ENCODE results near the gene KCNIP3.

The KCNIP3 gene

DNA sequence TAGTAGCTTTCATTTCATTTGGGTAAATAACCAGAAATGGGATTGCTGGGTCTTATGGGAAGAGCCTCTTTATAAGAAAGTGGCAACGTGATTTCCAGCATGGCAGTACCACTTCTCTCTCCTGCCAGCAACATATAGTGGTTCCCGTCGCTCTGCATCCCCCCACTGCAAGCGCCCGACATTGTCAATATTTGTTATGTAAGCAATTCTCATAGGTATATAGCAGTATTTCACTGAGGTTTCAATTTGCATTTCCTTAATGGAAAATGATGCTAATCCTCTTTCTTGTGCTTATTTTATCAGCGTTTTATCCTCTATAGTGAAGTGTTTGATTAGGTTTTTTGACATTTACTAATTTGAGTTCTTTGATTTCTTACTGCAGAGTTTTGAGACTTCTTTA is 69.4 kb downstream of the KCNIP3 start:
- no peak overlapping the region for H3K4me3 ChIP-seq (ENCODE audit: low read depth, low read length)
- TF ChIP-seq, protein P1, sequence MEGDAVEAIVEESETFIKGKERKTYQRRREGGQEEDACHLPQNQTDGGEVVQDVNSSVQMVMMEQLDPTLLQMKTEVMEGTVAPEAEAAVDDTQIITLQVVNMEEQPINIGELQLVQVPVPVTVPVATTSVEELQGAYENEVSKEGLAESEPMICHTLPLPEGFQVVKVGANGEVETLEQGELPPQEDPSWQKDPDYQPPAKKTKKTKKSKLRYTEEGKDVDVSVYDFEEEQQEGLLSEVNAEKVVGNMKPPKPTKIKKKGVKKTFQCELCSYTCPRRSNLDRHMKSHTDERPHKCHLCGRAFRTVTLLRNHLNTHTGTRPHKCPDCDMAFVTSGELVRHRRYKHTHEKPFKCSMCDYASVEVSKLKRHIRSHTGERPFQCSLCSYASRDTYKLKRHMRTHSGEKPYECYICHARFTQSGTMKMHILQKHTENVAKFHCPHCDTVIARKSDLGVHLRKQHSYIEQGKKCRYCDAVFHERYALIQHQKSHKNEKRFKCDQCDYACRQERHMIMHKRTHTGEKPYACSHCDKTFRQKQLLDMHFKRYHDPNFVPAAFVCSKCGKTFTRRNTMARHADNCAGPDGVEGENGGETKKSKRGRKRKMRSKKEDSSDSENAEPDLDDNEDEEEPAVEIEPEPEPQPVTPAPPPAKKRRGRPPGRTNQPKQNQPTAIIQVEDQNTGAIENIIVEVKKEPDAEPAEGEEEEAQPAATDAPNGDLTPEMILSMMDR (IDR thresholded peaks at IDR 0.05; ENCODE audit: low read depth, low read length, missing control alignments) = no peak
- no peak for DNase-seq (ENCODE audit: low read depth)

DNA sequence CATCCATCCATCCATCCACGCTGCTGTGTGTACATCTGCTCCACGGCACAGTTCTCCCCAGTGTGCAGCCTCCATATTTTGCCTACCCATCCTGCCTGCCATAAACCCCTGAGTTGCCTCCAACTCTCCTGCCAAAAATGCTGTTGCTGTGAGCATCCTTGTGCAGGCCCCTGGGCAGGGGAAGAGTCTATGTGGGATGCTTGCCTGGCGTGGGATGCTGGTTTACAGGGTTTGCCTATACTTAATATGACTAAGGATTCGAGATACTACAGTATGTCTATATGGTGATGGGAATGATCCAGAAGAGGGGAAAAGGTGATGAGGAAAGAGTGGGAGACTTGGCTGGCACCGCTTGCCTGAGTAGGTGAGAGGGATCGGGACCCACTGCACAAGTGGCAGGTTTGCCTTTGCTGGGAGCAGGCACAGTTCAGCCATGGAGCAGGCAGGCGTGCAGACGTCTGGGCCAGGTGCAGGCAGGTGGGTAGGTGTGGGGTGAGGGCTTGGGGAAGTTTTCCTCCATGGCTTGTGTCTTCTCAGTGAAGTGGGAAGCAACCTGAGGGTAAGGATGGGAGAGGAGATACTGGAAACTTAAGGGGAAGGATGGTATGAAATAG is 75.2 kb downstream of the KCNIP3 start:
- DNase-seq (ENCODE audit: low read depth) = no peak
- no peak overlapping the region for H3K4me3 ChIP-seq (ENCODE audit: low read depth, low read length)
- TF ChIP-seq, protein P1 (IDR thresholded peaks at IDR 0.05; ENCODE audit: low read depth, low read length, missing control alignments) = no peak

DNA sequence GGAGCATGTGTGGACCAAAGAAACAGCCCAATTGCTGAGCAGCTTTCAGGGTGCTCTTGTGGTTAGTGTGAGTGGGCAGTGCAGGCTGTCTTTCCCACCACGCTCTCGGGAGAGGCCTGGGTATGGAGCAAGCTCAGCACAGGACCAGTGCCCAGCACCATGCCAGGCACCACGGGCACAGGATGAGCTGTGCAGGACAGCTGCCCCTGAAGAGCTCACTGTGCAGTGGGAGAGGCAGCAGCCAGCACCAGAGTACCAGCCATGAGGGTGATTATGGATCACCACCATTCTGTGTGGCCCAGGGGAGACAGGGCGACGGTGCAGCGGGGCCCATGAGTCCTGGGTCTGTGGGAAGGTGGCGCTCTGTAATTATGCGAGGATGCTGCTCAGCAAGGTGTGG is 75.7 kb downstream of the KCNIP3 start:
- no peak overlapping the region for H3K4me3 ChIP-seq (ENCODE audit: low read depth, low read length)
- DNase-seq (ENCODE audit: low read depth) = no peak
- TF ChIP-seq, protein P1 (IDR thresholded peaks at IDR 0.05; ENCODE audit: low read depth, low read length, missing control alignments) = no peak

DNA sequence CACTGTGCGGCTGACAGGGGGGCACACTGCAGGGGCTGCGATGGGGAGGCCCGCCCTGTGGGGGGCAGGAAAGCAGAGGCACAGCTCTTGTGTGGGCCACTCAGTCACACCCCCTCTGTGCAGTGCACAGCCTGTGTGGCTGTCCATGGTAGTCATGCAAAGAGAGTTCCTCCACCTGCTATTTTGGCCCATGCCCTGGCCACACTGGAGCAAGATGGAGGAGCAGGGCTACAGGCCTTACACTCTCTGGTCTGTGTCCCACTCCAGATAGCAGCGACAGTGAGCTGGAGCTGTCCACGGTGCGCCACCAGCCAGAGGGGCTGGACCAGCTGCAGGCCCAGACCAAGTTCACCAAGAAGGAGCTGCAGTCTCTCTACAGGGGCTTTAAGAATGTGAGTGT is 76.9 kb downstream of the KCNIP3 start:
- TF ChIP-seq, protein P1 (IDR thresholded peaks at IDR 0.05; ENCODE audit: low read depth, low read length, missing control alignments) = no peak
- H3K4me3 ChIP-seq (ENCODE audit: low read depth, low read length) = no peak overlapping the region

DNA sequence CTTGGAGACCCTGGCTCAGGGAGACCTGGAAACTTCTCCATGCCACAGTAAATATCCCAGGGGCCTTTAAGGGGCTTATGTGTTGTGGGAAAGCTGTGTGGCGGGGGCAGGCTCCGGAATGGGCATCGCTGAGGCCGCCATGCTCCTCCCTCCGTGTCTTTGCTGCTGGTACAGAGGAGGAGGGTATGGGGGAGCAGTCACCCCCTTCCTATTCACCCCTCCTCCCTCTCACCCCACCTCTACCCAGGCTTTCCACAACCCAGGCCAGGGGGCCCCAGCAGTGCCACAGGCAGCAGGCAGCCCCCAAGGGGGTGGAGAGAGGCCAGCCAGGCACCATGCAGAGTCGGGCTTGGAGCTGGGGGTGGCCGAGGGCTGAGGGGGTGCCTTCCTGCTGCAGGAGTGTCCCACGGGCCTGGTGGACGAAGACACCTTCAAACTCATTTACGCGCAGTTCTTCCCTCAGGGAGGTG is 77.3 kb downstream of the KCNIP3 start:
- DNase-seq (ENCODE audit: low read depth) = no peak

More for the DNA sequence above, 76.9 kb downstream of the KCNIP3 start:
- no peak for DNase-seq (ENCODE audit: low read depth)

DNA sequence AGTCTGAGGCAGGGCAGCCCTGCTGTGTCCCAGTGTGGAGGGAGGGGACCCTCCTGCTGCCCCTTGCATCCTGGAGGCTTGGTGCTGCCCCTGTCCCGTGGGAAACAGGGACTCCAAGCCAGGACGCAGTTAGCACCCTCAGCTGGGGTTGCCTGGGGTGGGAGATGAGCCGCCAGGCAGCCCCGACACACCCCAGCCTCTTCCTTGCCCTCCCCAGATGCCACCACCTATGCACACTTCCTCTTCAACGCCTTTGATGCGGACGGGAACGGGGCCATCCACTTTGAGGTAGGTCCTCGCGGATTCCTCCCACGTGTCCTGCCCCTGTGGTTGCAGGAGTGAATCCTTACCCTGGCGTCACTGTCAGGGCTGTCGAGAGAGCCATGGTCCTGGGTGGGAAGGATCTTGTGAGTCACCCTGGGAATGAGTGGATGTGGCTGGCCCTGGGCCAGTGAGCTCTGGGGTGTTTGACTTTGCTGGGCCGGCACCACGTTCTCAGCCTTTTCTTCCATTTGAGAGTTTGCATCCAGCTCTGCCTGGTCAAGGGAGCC is 77.8 kb downstream of the KCNIP3 start:
- TF ChIP-seq, protein P1 (IDR thresholded peaks at IDR 0.05; ENCODE audit: low read depth, low read length, missing control alignments) = no peak
- H3K4me3 ChIP-seq (ENCODE audit: low read depth, low read length) = no peak overlapping the region
- no peak for DNase-seq (ENCODE audit: low read depth)

More for the DNA sequence above, 77.3 kb downstream of the KCNIP3 start:
- TF ChIP-seq, protein P1 (IDR thresholded peaks at IDR 0.05; ENCODE audit: low read depth, low read length, missing control alignments) = no peak
- H3K4me3 ChIP-seq (ENCODE audit: low read depth, low read length) = no peak overlapping the region
